ENCODE results near the gene PPP1R15A. TPM values are rescaled to one million over a fixed set of nuclear protein-coding genes. Genes with fewer than 3 reads are reported as not detected.

PPP1R15A gene
- total and polyA plus RNA-seq, 4 donors: 5.6 to 52.5 (median 11.3) TPM

DNA sequence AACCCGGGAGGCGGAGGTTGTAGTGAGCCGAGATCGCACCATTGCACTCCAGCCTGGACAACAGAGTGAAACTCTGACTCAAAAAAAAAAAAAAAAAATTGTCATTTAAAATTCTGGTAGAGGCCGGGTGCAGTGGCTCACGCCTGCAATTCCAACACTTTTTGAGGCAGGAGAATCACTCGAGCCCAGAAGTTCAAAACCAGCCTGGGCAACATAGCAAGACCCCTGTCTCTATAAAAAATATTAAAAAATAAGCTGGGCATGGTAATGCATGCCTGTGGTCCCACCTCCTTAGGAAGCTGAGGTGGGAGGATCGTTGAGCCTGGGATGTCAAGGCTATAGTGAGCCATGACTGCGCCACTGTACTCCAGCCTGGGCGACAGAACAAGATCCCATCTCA lies 34.1 kb downstream of the PPP1R15A start:
- H3K4me1 ChIP-seq (ENCODE audit: control insufficient read depth in 4 of 4, insufficient read depth in 4 of 4, low read length in 3 of 4): peaks cover 11 to 42% (median 26%) of the 10 kb centered on the region in 4 donors
- H3K4me3 ChIP-seq (ENCODE audit: low read depth in 1 of 3, low read length in 3 of 3): no peak overlapping the region
- peak overlapping the region in 1 of 2 donors; percentile 65 for H3K27ac ChIP-seq (ENCODE audit: low read depth in 1 of 2, low read length in 2 of 2)
- no peaks in the 10 kb centered on the region for H3K9me3 ChIP-seq (ENCODE audit: control insufficient read depth in 4 of 4, low read length in 3 of 4)
- TF ChIP-seq YY1 (IDR thresholded peaks at IDR 0.05) (no peak), HNF4G (IDR thresholded peaks at IDR 0.05) (no peak), JUND (IDR thresholded peaks at IDR 0.05) (no peak), EGR1 (IDR thresholded peaks at IDR 0.05; ENCODE audit: low read depth in 2 of 2) (no peak), RXRA (IDR thresholded peaks at IDR 0.05) (no peak), RAD21 (IDR thresholded peaks at IDR 0.05) (no peak), HNF4A (conservative IDR thresholded peaks at IDR 0.05) (no peak), ATF3 (IDR thresholded peaks at IDR 0.05) (no peak), TAF1 (conservative IDR thresholded peaks at IDR 0.05) (no peak), SP1 (IDR thresholded peaks at IDR 0.05) (no peak)
- TF ChIP-seq, protein P1, sequence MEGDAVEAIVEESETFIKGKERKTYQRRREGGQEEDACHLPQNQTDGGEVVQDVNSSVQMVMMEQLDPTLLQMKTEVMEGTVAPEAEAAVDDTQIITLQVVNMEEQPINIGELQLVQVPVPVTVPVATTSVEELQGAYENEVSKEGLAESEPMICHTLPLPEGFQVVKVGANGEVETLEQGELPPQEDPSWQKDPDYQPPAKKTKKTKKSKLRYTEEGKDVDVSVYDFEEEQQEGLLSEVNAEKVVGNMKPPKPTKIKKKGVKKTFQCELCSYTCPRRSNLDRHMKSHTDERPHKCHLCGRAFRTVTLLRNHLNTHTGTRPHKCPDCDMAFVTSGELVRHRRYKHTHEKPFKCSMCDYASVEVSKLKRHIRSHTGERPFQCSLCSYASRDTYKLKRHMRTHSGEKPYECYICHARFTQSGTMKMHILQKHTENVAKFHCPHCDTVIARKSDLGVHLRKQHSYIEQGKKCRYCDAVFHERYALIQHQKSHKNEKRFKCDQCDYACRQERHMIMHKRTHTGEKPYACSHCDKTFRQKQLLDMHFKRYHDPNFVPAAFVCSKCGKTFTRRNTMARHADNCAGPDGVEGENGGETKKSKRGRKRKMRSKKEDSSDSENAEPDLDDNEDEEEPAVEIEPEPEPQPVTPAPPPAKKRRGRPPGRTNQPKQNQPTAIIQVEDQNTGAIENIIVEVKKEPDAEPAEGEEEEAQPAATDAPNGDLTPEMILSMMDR (IDR thresholded peaks at IDR 0.05; ENCODE audit: low read depth, low read length, missing input control): no peak
- H3K36me3 ChIP-seq (ENCODE audit: control insufficient read depth in 4 of 4, insufficient read depth in 3 of 4, low read depth in 1 of 4, low read length in 3 of 4): peaks cover 0 to 22% (median 17%) of the 10 kb centered on the region in 4 donors
- H3K27me3 ChIP-seq (ENCODE audit: control insufficient read depth in 4 of 4, insufficient read depth in 4 of 4, low read length in 3 of 4): no peaks in the 10 kb centered on the region
- 95% methylated on average over 10 of the region's 10 CpGs for WGBS
- DNase-seq (ENCODE audit: low spot score): no peak
- no peak overlapping the region for H3K9ac ChIP-seq (ENCODE audit: low read depth in 1 of 2, low read length in 2 of 2)

- Histone ChIP-seq H3K36me3 (ENCODE audit: control insufficient read depth in 4 of 4, insufficient read depth in 3 of 4, low read depth in 1 of 4, low read length in 3 of 4) (peaks cover 4 to 32% (median 25%) of the 10 kb centered on the region in 4 donors), H3K9me3 (ENCODE audit: control insufficient read depth in 4 of 4, low read length in 3 of 4) (no peaks in the 10 kb centered on the region), H3K9ac (ENCODE audit: low read depth in 1 of 2, low read length in 2 of 2) (no peak overlapping the region), H3K4me1 (ENCODE audit: control insufficient read depth in 4 of 4, insufficient read depth in 4 of 4, low read length in 3 of 4) (peaks cover 6 to 34% (median 19%) of the 10 kb centered on the region in 4 donors), H3K4me3 (ENCODE audit: low read depth in 1 of 3, low read length in 3 of 3) (no peak overlapping the region), H3K27ac (ENCODE audit: low read depth in 1 of 2, low read length in 2 of 2) (peak overlapping the region; percentile 71 to 84), H3K27me3 (ENCODE audit: control insufficient read depth in 4 of 4, insufficient read depth in 4 of 4, low read length in 3 of 4) (no peaks in the 10 kb centered on the region)
- TF ChIP-seq MAX (IDR thresholded peaks at IDR 0.05) (peak; percentile 96), JUND (IDR thresholded peaks at IDR 0.05) (peak; percentile 68 to 84), TAF1 (conservative IDR thresholded peaks at IDR 0.05) (no peak), ZBTB33 (IDR thresholded peaks at IDR 0.05) (peak; percentile 88), REST (IDR thresholded peaks at IDR 0.05) (peak; percentile 72), HNF4A (conservative IDR thresholded peaks at IDR 0.05) (peak; percentile 99), EGR1 (IDR thresholded peaks at IDR 0.05; ENCODE audit: low read depth in 2 of 2) (peak in 1 of 2 donors; percentile 86), RXRA (IDR thresholded peaks at IDR 0.05) (peak; percentile 95 to 97), FOXA2 (IDR thresholded peaks at IDR 0.05) (peak; percentile 67), FOXA1 (IDR thresholded peaks at IDR 0.05) (peak; percentile 77), GABPA (IDR thresholded peaks at IDR 0.05 in 1 of 2, conservative IDR thresholded peaks at IDR 0.05 in 1 of 2) (peak in 1 of 2 donors; percentile 49), NR2F2 (IDR thresholded peaks at IDR 0.05) (peak; percentile 97), ATF3 (IDR thresholded peaks at IDR 0.05) (peak; percentile 97), HNF4G (IDR thresholded peaks at IDR 0.05) (peak; percentile 98), SP1 (IDR thresholded peaks at IDR 0.05) (peak; percentile 96), RAD21 (IDR thresholded peaks at IDR 0.05) (peak; percentile 29 to 59), YY1 (IDR thresholded peaks at IDR 0.05) (peak; percentile 93)
- TF ChIP-seq, protein P1 (IDR thresholded peaks at IDR 0.05; ENCODE audit: low read depth, low read length, missing input control): no peak
- peak; percentile 72 for DNase-seq (ENCODE audit: low spot score)
- 27% methylated on average over 14 of the region's 14 CpGs for WGBS
Measured at GRCh38 chr19:48907671-48908070, 35.5 kb downstream of the PPP1R15A start.

All from liver (tissue), 9 donors.